GM12801 (cell line): ENCODE data around the gene SORCS1.

ENCODE experiments used
- CTCF ChIP-seq: IDR thresholded peaks from one replicate; pipeline ENCODE4 v1.5.1; 2011; ENCODE audit warnings: control low read depth; ENCODE audit not compliant: insufficient read length; ENCODE audit errors: extremely low read depth

The SORCS1 gene

GRCh38 chr10:106708506-106708905, 456.0 kb downstream of the SORCS1 start:
- TF ChIP-seq CTCF, result no peak

GRCh38 chr10:106707657-106708056, 456.8 kb downstream of the SORCS1 start:
- TF ChIP-seq CTCF, result no peak

GRCh38 chr10:106706127-106706526, 458.4 kb downstream of the SORCS1 start:
- no peak for TF ChIP-seq CTCF

- no peak for TF ChIP-seq CTCF
Observed at GRCh38 chr10:106705681-106706100, 458.8 kb downstream of the SORCS1 start.

GRCh38 chr10:106696239-106696638, 468.3 kb downstream of the SORCS1 start:
- TF ChIP-seq CTCF, result no peak

- no peak for TF ChIP-seq CTCF
Observed at GRCh38 chr10:106694696-106695095, 469.8 kb downstream of the SORCS1 start.

- TF ChIP-seq CTCF, result no peak
Observed at GRCh38 chr10:106682175-106682574, 482.3 kb downstream of the SORCS1 start.

DNA sequence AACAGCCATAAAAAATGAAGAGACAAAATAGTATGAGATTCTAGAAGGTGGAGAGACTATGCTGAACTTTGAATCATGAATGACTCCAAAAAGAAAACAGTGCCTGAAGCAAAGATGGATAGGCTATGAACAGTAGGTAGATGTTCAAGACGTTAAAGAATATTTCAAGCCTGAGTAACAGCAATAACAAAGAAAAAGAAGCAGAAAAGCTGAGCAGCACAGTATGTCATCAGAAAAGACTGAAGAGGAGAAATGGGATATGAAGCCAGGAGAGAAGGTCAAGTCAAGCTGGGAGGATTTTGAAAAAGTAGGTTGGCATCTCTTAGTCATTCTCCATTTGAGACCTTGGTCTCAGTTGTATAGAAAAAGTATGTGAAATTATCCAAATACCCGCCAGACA, 484.4 kb downstream of the SORCS1 start:
- no peak for TF ChIP-seq CTCF
